BE2C (cell line): ENCODE measurements around the gene CLRN2.

ENCODE experiments used
- DNase-seq: peaks from one replicate; pipeline ENCODE4 v3.0.0-alpha.2; 2020
- H3K27me3 ChIP-seq: fragments of 250-450 bp; sonication (Bioruptor Pico); 2 replicates; pipeline ENCODE4 v1.5.1; 2020; ENCODE audit warnings: mild to moderate bottlenecking
- H3K36me3 ChIP-seq: fragments of 250-450 bp; sonication (Bioruptor Pico); 2 replicates; pipeline ENCODE4 v1.5.1; 2020; ENCODE audit warnings: mild to moderate bottlenecking
- H3K4me1 ChIP-seq: fragments of 250-450 bp; sonication (Bioruptor Pico); 2 replicates; pipeline ENCODE4 v1.5.1; 2020
- H3K4me3 ChIP-seq: 2 replicates; pipeline ENCODE4 v1.5.1; 2011; ENCODE audit warnings: low read depth, low read length
- H3K9me3 ChIP-seq: fragments of 250-450 bp; sonication (Bioruptor Pico); 2 replicates; pipeline ENCODE4 v1.5.1; 2020
- CTCF ChIP-seq: IDR thresholded peaks from 2 replicates; pipeline ENCODE4 v1.5.1; 2012; ENCODE audit warnings: mild to moderate bottlenecking, low read depth, low read length

CLRN2 gene

DNA sequence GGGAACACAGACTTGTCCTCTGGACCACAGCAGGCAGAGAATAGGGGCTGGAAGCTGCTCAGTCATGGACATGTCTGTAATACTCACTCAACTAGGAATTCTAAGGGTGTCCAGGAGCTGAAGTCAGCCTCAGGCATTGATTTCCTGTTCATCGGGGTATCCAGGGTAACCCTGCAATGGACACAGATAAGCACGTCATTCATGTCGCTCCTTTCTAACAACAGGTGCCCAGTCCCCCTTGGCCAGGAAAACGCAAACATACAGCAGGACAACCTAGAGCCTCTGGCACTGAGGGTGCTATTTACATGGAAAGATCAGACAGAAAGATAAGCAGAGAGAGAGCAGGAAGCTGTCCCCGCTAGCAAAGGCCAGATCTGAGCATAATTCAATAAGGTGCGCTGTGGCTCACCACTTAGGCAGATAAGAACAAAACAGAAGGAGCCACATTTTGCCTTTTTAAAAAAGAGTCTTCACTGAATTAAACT is 24.3 kb upstream of the CLRN2 start:
- H3K4me3 ChIP-seq = peak overlapping the region; percentile 34
- no peaks in the 10 kb centered on the region for H3K9me3 ChIP-seq
- H3K27me3 ChIP-seq = no peaks in the 10 kb centered on the region
- H3K4me1 ChIP-seq = peaks cover 60% of the 10 kb centered on the region
- no peak for TF ChIP-seq CTCF
- H3K36me3 ChIP-seq = peaks cover 74% of the 10 kb centered on the region
- peak; percentile 85 for DNase-seq

GRCh38 chr4:17491196-17491595 is 23.8 kb upstream of the CLRN2 start:
- Histone ChIP-seq H3K9me3 (no peaks in the 10 kb centered on the region), H3K27me3 (no peaks in the 10 kb centered on the region), H3K4me1 (peaks cover 60% of the 10 kb centered on the region), H3K36me3 (peaks cover 75% of the 10 kb centered on the region), H3K4me3 (peak overlapping the region; percentile 24)
- peak; percentile 76 for DNase-seq
- TF ChIP-seq CTCF = no peak

GRCh38 chr4:17492058-17492741 is 22.8 kb upstream of the CLRN2 start:
- no peak for TF ChIP-seq CTCF
- Histone ChIP-seq H3K4me1 (peaks cover 60% of the 10 kb centered on the region), H3K27me3 (no peaks in the 10 kb centered on the region), H3K9me3 (no peaks in the 10 kb centered on the region), H3K36me3 (peaks cover 72% of the 10 kb centered on the region), H3K4me3 (peak overlapping the region; percentile 24)
- peak; percentile 82 for DNase-seq

- H3K36me3 ChIP-seq = peaks cover 70% of the 10 kb centered on the region
- H3K4me1 ChIP-seq = peaks cover 64% of the 10 kb centered on the region
- no peak for DNase-seq
- no peaks in the 10 kb centered on the region for H3K27me3 ChIP-seq
- no peak overlapping the region for H3K4me3 ChIP-seq
- no peaks in the 10 kb centered on the region for H3K9me3 ChIP-seq
- no peak for TF ChIP-seq CTCF
These were observed 22.1 kb upstream of the CLRN2 start for GRCh38 chr4:17492876-17493275.

- DNase-seq = no peak
- no peak for TF ChIP-seq CTCF
- Histone ChIP-seq H3K4me1 (peaks cover 64% of the 10 kb centered on the region), H3K9me3 (no peaks in the 10 kb centered on the region), H3K27me3 (no peaks in the 10 kb centered on the region), H3K4me3 (no peak overlapping the region), H3K36me3 (peaks cover 70% of the 10 kb centered on the region)
These were observed 21.3 kb upstream of the CLRN2 start for GRCh38 chr4:17493619-17494018.
